Measurements from ENCODE around the gene CD86. TPM values are rescaled to one million over a fixed set of nuclear protein-coding genes. Genes with fewer than 3 reads are reported as not detected.

CD86 gene
- total and polyA plus RNA-seq, 9 of the 15 experiments (the other 6 are each of a cell fraction or from before 2014, with no cell fraction given) = 0.16 TPM; not detected in 8

DNA sequence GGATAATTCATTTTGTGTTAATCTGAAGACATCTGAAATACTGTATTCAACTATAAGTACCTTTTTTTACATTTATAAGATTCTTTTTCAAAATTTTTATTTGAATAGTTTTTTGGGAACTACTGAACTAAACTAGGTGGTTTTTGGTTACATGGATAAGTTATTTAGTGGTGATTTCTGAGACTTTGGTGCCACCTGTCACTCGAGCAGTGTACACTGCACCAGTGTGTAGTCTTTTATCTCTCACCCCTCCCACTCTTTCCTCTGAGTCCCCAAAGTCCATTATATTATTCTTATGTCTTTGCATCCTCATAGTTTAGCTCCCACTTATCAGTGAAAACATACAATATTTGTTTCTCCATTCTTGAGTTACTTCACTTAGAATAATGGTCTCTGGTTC is 57.6 kb downstream of the CD86 start:
- TF ChIP-seq, protein P1, sequence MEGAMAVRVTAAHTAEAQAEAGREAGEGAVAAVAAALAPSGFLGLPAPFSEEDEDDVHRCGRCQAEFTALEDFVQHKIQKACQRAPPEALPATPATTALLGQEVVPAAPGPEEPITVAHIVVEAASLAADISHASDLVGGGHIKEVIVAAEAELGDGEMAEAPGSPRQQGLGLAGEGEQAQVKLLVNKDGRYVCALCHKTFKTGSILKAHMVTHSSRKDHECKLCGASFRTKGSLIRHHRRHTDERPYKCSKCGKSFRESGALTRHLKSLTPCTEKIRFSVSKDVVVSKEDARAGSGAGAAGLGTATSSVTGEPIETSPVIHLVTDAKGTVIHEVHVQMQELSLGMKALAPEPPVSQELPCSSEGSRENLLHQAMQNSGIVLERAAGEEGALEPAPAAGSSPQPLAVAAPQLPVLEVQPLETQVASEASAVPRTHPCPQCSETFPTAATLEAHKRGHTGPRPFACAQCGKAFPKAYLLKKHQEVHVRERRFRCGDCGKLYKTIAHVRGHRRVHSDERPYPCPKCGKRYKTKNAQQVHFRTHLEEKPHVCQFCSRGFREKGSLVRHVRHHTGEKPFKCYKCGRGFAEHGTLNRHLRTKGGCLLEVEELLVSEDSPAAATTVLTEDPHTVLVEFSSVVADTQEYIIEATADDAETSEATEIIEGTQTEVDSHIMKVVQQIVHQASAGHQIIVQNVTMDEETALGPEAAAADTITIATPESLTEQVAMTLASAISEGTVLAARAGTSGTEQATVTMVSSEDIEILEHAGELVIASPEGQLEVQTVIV (CRISPR knock-in tag; IDR thresholded peaks at IDR 0.05; ENCODE audit: borderline replicate concordance) = no peak
- TF ChIP-seq, protein P2, sequence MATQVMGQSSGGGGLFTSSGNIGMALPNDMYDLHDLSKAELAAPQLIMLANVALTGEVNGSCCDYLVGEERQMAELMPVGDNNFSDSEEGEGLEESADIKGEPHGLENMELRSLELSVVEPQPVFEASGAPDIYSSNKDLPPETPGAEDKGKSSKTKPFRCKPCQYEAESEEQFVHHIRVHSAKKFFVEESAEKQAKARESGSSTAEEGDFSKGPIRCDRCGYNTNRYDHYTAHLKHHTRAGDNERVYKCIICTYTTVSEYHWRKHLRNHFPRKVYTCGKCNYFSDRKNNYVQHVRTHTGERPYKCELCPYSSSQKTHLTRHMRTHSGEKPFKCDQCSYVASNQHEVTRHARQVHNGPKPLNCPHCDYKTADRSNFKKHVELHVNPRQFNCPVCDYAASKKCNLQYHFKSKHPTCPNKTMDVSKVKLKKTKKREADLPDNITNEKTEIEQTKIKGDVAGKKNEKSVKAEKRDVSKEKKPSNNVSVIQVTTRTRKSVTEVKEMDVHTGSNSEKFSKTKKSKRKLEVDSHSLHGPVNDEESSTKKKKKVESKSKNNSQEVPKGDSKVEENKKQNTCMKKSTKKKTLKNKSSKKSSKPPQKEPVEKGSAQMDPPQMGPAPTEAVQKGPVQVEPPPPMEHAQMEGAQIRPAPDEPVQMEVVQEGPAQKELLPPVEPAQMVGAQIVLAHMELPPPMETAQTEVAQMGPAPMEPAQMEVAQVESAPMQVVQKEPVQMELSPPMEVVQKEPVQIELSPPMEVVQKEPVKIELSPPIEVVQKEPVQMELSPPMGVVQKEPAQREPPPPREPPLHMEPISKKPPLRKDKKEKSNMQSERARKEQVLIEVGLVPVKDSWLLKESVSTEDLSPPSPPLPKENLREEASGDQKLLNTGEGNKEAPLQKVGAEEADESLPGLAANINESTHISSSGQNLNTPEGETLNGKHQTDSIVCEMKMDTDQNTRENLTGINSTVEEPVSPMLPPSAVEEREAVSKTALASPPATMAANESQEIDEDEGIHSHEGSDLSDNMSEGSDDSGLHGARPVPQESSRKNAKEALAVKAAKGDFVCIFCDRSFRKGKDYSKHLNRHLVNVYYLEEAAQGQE (IDR thresholded peaks at IDR 0.05; ENCODE audit: borderline replicate concordance) = no peak
- TF ChIP-seq, protein P2 (CRISPR knock-in tag; IDR thresholded peaks at IDR 0.05; ENCODE audit: low read depth) = no peak
- TF ChIP-seq TCFL5 (CRISPR knock-in tag; conservative IDR thresholded peaks at IDR 0.05) = no peak
- TF ChIP-seq ADNP (tag; IDR thresholded peaks at IDR 0.05) = no peak
- TF ChIP-seq, protein P3, sequence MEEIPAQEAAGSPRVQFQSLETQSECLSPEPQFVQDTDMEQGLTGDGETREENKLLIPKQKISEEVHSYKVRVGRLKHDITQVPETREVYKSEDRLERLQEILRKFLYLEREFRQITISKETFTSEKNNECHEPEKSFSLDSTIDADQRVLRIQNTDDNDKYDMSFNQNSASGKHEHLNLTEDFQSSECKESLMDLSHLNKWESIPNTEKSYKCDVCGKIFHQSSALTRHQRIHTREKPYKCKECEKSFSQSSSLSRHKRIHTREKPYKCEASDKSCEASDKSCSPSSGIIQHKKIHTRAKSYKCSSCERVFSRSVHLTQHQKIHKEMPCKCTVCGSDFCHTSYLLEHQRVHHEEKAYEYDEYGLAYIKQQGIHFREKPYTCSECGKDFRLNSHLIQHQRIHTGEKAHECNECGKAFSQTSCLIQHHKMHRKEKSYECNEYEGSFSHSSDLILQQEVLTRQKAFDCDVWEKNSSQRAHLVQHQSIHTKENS (CRISPR knock-in tag; IDR thresholded peaks at IDR 0.05) = no peak
- TF ChIP-seq, protein P4, sequence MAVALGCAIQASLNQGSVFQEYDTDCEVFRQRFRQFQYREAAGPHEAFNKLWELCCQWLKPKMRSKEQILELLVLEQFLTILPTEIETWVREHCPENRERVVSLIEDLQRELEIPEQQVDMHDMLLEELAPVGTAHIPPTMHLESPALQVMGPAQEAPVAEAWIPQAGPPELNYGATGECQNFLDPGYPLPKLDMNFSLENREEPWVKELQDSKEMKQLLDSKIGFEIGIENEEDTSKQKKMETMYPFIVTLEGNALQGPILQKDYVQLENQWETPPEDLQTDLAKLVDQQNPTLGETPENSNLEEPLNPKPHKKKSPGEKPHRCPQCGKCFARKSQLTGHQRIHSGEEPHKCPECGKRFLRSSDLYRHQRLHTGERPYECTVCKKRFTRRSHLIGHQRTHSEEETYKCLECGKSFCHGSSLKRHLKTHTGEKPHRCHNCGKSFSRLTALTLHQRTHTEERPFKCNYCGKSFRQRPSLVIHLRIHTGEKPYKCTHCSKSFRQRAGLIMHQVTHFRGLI (CRISPR knock-in tag; IDR thresholded peaks at IDR 0.05) = no peak
- no peak for TF ChIP-seq CCAR2 (IDR thresholded peaks at IDR 0.05; ENCODE audit: low read depth, low read length)
- TF ChIP-seq HEY1 (CRISPR knock-in tag; IDR thresholded peaks at IDR 0.05; ENCODE audit: borderline replicate concordance) = no peak
- H3K36me3 ChIP-seq (ENCODE audit: control insufficient read depth, insufficient read depth, low read length) = no peaks in the 10 kb centered on the region
- ChIA-PET CTCF (ENCODE audit: low intra/inter-chr PET ratio) (interaction anchor here (0.7 kb wide), 1 partner anchor 137 kb away, joined by 3 read pairs; no protein-coding TSS in a partner anchor), POLR2A (no interaction called here)
- intact Hi-C loops (cut with micrococcal nuclease) (no loop called here), in situ Hi-C loops (cut with MboI) (no loop called here)
- H4K20me1 ChIP-seq (replicated peaks; ENCODE audit: control insufficient read depth, insufficient read depth, low read length) = no peaks in the 10 kb centered on the region
- ATAC-seq = no peak
- no peak overlapping the region for H3K4me2 ChIP-seq (ENCODE audit: insufficient read depth, low read length)
- no peaks in the 10 kb centered on the region for H3K4me1 ChIP-seq (replicated peaks in 1 of 2; ENCODE audit: control insufficient read depth in 2 of 2, insufficient read depth in 2 of 2, low read length in 2 of 2)
- no TSS peak for BruUV-seq (replicated peaks)
- no peak overlapping the region for H3K4me3 ChIP-seq
- FAIRE-seq = no peak
- no peak overlapping the region for H2AFZ ChIP-seq (ENCODE audit: low read depth, low read length)
- no peak overlapping the region for H3K27ac ChIP-seq (ENCODE audit: extremely low read depth, low read depth, low read length)
- no peaks in the 10 kb centered on the region for H3K79me2 ChIP-seq (ENCODE audit: control insufficient read depth, insufficient read depth, low read length)
- no peaks in the 10 kb centered on the region for H3K9me3 ChIP-seq (replicated peaks; ENCODE audit: control insufficient read depth, insufficient read depth, low read depth, low read length)
- no peaks in the 10 kb centered on the region for H3K27me3 ChIP-seq (ENCODE audit: control insufficient read depth in 2 of 2, insufficient read depth in 2 of 2, low read length in 2 of 2)
- no peaks in the 10 kb centered on the region for H3K9me1 ChIP-seq (ENCODE audit: control insufficient read depth, insufficient read depth, low read length)
- no peak overlapping the region for H3K9ac ChIP-seq (ENCODE audit: insufficient read depth in 1 of 2, low read depth in 2 of 2, low read length in 2 of 2)
- DNase-seq (ENCODE audit: extremely low read depth in 1 of 4, low spot score in 3 of 4) = no peak
- 0% methylated on average over 1 of the region's 1 CpG for WGBS (ENCODE audit: insufficient coverage, low coverage, missing lambda C conversion rate)
